ENCODE results near the gene CHD9.

- TF ChIP-seq CTCF (IDR thresholded peaks at IDR 0.05), result no peak
- TF ChIP-seq POLR2A (IDR thresholded peaks at IDR 0.05), result no peak
- TF ChIP-seq POLR2AphosphoS5 (IDR thresholded peaks at IDR 0.05), result no peak
- no peak for TF ChIP-seq EP300 (IDR thresholded peaks at IDR 0.05)
Measured at GRCh38 chr16:53147500-53148065, 92.8 kb downstream of the CHD9 start.
